ENCODE results near the gene FCSK. TPM values are rescaled to one million over a fixed set of nuclear protein-coding genes. Genes with fewer than 3 reads are reported as not detected.

FCSK gene
- total RNA-seq, 2 experiments from 2014 or later = 21.8 to 25.4 TPM

DNA sequence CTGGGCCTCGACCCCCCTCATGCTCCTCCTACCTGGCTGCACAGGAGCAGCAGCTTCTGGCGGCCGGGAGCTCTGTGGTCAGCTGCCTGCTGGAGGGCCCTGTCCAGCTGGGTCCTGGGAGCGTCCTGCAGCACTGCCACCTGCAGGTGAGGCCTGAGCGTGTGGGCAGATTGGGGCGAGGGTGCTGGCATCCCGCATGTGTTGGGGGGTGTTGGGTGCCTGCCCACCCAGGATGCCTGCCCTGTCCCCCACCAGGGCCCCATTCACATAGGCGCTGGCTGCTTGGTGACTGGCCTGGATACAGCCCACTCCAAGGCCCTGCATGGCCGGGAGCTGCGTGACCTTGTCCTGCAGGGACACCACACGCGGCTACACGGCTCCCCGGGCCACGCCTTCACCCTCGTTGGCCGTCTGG lies 16.5 kb downstream of the FCSK start:
- Mint-ChIP-seq H3K9me3 (no peaks in the 10 kb centered on the region), H3K4me3 (no peak overlapping the region), H3K4me1 (ENCODE audit: low read depth) (no peaks in the 10 kb centered on the region), H3K27ac (no peak overlapping the region), H3K27me3 (no peaks in the 10 kb centered on the region), H3K36me3 (ENCODE audit: low read depth) (peaks cover 10% of the 10 kb centered on the region)
- DNase-seq (peak in 1 of 14 experiments; percentile 17), ATAC-seq (ENCODE audit: poor library complexity) (no peak)
- no peaks in the 10 kb centered on the region for H3K9me3 ChIP-seq (ENCODE audit: control insufficient read depth in 1 of 2, insufficient read depth in 1 of 2, low read length in 2 of 2)
- no peaks in the 10 kb centered on the region for H3K4me1 ChIP-seq (ENCODE audit: insufficient read depth, low read length)
- intact Hi-C loops (cut with DNase I, micrococcal nuclease) = no loop called here
- TF ChIP-seq, protein P1, sequence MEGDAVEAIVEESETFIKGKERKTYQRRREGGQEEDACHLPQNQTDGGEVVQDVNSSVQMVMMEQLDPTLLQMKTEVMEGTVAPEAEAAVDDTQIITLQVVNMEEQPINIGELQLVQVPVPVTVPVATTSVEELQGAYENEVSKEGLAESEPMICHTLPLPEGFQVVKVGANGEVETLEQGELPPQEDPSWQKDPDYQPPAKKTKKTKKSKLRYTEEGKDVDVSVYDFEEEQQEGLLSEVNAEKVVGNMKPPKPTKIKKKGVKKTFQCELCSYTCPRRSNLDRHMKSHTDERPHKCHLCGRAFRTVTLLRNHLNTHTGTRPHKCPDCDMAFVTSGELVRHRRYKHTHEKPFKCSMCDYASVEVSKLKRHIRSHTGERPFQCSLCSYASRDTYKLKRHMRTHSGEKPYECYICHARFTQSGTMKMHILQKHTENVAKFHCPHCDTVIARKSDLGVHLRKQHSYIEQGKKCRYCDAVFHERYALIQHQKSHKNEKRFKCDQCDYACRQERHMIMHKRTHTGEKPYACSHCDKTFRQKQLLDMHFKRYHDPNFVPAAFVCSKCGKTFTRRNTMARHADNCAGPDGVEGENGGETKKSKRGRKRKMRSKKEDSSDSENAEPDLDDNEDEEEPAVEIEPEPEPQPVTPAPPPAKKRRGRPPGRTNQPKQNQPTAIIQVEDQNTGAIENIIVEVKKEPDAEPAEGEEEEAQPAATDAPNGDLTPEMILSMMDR (IDR thresholded peaks at IDR 0.05) = no peak
- ChIA-PET CTCF (interaction anchor here (0.5 to 0.6 kb wide), 2 partner anchors 24 to 40 kb away, joined by 3 to 5 read pairs; no protein-coding TSS in a partner anchor), POLR2A (no interaction called here)
- no peaks in the 10 kb centered on the region for H3K27me3 ChIP-seq (ENCODE audit: control insufficient read depth in 1 of 2, insufficient read depth in 2 of 2, low read length in 2 of 2)
- no peak overlapping the region for H3K27ac ChIP-seq (ENCODE audit: low read depth in 1 of 2, low read length in 2 of 2)
- no peak overlapping the region for H3K4me3 ChIP-seq (ENCODE audit: low read length)
- peaks cover 30% of the 10 kb centered on the region for H3K36me3 ChIP-seq (ENCODE audit: insufficient read depth, low read length)

DNA sequence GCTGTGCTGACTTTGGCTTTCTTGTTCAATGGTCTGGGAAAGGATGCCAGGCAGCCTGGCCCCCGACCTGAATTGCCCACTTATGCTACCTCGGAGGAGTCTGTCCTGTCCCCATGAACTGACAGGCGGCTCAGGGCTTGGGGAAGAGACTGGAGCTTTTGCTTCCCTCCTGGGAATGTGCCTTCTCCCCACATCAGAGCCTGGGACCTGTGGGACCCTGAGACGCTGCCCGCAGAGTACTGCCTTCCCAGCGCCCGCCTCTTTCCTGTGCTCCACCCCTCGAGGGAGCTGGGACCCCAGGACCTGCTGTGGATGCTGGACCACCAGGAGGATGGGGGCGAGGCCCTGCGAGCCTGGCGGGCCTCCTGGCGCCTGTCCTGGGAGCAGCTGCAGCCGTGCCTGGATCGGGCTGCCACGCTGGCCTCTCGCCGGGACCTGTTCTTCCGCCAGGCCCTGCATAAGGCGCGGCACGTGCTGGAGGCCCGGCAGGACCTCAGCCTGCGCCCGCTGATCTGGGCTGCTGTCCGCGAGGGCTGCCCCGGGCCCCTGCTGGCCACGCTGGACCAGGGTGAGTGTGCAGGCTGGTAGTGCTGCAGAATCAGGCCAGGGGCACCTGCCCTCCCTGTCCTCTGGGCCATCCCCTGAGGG lies 18.5 kb downstream of the FCSK start:
- intact Hi-C loops (cut with DNase I, micrococcal nuclease) = no loop called here
- no peaks in the 10 kb centered on the region for H3K9me3 Mint-ChIP-seq
- CTCF ChIA-PET = no interaction called here

DNA sequence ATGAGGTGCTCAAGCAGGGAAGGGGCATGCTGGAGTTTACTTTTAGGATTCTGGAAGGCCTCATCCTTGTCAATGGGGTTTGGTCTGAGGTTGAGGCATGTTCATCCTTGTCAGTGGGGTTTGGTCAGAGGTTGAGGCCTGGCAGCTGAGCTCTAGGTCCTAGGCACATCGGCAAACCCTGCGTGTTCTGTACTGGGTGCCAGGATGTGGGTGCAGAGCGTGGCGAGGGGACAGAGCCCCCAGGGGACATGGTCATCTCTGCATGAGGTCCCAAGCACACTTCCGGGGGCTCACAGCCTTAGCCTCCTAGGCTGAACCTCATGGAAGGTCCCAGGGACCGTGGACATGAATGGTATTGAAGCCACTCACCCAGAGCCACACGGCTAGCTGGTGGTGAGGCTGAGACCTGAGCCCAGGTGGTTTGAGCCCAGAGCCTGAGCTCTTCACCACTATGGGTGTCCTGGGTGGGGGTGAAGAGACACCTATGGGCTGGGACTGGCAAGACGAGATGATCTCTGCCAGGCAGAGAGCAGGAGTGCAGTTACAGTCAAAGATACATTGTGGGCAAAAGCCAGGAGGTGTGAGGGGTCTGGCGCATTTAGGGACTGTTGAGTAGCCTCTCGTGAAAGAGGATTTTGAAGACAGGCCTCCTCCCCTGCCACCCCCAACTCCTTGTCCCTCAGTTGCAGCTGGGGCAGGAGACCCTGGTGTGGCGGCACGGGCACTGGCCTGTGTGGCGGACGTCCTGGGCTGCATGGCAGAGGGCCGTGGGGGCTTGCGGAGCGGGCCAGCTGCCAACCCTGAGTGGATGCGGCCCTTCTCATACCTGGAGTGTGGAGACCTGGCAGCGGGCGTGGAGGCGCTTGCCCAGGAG lies 19.3 kb downstream of the FCSK start:
- Histone ChIP-seq H3K9me3 (ENCODE audit: control insufficient read depth in 1 of 2, insufficient read depth in 1 of 2, low read length in 2 of 2) (no peaks in the 10 kb centered on the region), H3K27me3 (ENCODE audit: control insufficient read depth in 1 of 2, insufficient read depth in 2 of 2, low read length in 2 of 2) (no peaks in the 10 kb centered on the region), H3K36me3 (ENCODE audit: insufficient read depth, low read length) (peaks cover 26% of the 10 kb centered on the region), H3K4me1 (ENCODE audit: insufficient read depth, low read length) (peaks cover 4% of the 10 kb centered on the region), H3K27ac (ENCODE audit: low read depth in 1 of 2, low read length in 2 of 2) (no peak overlapping the region), H3K4me3 (ENCODE audit: low read length) (no peak overlapping the region)
- ChIA-PET POLR2A (no interaction called here), CTCF (no interaction called here)
- intact Hi-C loops (cut with DNase I, micrococcal nuclease) = no loop called here
- no peaks in the 10 kb centered on the region for H3K27me3 Mint-ChIP-seq
- H3K4me1 Mint-ChIP-seq (ENCODE audit: low read depth) = no peaks in the 10 kb centered on the region
- H3K27ac Mint-ChIP-seq = no peak overlapping the region
- no peak overlapping the region for H3K4me3 Mint-ChIP-seq
- no peak for ATAC-seq (ENCODE audit: poor library complexity)
- no peaks in the 10 kb centered on the region for H3K9me3 Mint-ChIP-seq
- DNase-seq = no peak
- H3K36me3 Mint-ChIP-seq (ENCODE audit: low read depth) = peaks cover 25% of the 10 kb centered on the region
- TF ChIP-seq, protein P1 (IDR thresholded peaks at IDR 0.05) = no peak

More for the DNA sequence above, 18.5 kb downstream of the FCSK start:
- Histone ChIP-seq H3K36me3 (ENCODE audit: insufficient read depth, low read length) (peaks cover 25% of the 10 kb centered on the region), H3K4me1 (ENCODE audit: insufficient read depth, low read length) (no peaks in the 10 kb centered on the region), H3K4me3 (ENCODE audit: low read length) (no peak overlapping the region), H3K9me3 (ENCODE audit: control insufficient read depth in 1 of 2, insufficient read depth in 1 of 2, low read length in 2 of 2) (no peaks in the 10 kb centered on the region), H3K27me3 (ENCODE audit: control insufficient read depth in 1 of 2, insufficient read depth in 2 of 2, low read length in 2 of 2) (no peaks in the 10 kb centered on the region), H3K27ac (ENCODE audit: low read depth in 1 of 2, low read length in 2 of 2) (no peak overlapping the region)
- Mint-ChIP-seq H3K36me3 (ENCODE audit: low read depth) (peaks cover 20% of the 10 kb centered on the region), H3K27me3 (no peaks in the 10 kb centered on the region), H3K4me1 (ENCODE audit: low read depth) (no peaks in the 10 kb centered on the region), H3K4me3 (no peak overlapping the region), H3K27ac (no peak overlapping the region)
- DNase-seq (no peak), ATAC-seq (ENCODE audit: poor library complexity) (no peak)
- POLR2A ChIA-PET = no interaction called here
- TF ChIP-seq, protein P1 (IDR thresholded peaks at IDR 0.05) = no peak

All from CD4-positive, alpha-beta T cell (primary cell).